GM10248 (cell line): ENCODE measurements around the gene ERAP2.

Experiments used
- CTCF ChIA-PET: fragments of 300-600 bp; sonication (Branson Sonifier 250); formaldehyde crosslinking; extraction: SDS; loops from one replicate; lab custom pipeline; 2021; ENCODE audit warnings: antibody characterized with exemption; lab: Yijun Ruan, JAX
- POLR2A ChIA-PET: fragments of 350-650 bp; sonication (Branson Sonifier 250); formaldehyde crosslinking; extraction: SDS; loops from one replicate; lab custom pipeline; 2020; ENCODE audit warnings: antibody characterized with exemption; lab: Yijun Ruan, JAX
- DNase-seq: peaks from one replicate; pipeline ENCODE4 v3.0.0; 2012; ENCODE audit errors: extremely low spot score
- CTCF ChIP-seq: IDR thresholded peaks from 2 replicates; pipeline ENCODE4 v1.5.1; 2012; ENCODE audit warnings: mild to moderate bottlenecking, low read depth; ENCODE audit errors: extremely low read depth, missing control alignments, control extremely low read depth

The ERAP2 gene

GRCh38 chr5:96945144-96945897 lies 69.0 kb downstream of the ERAP2 start:
- ChIA-PET POLR2A (interaction anchor here (0.7 kb wide), 1 partner anchor 561 kb away, joined by 5 read pairs; no protein-coding TSS in a partner anchor), CTCF (interaction anchor here (1.9 to 3.3 kb wide), 2 partner anchors 17 to 77 kb away, joined by 4 to 9 read pairs; no protein-coding TSS in a partner anchor)
- DNase-seq, result no peak
- TF ChIP-seq CTCF, result no peak

DNA sequence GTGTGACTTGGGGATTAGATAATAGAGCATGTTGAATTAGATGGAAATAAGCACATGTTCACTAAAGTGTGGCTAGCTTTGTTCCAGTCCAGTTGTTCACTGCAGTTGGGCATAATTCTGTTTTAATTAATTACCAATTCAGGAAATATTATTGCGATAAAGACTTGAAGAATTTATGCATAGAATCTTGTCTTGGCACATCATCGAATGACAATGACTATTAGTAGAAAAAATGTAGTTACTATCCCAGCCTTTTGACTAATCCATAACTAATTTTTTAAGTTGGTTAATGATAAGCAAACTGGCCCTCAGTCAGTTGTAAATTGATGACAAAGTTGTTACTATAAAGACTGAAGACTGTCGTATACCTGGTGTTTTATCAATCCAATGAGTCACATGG lies 70.1 kb downstream of the ERAP2 start:
- DNase-seq, result no peak
- CTCF ChIA-PET, result interaction anchor here (1.9 kb wide), 1 partner anchor 16 kb away, joined by 4 read pairs; no protein-coding TSS in a partner anchor
- POLR2A ChIA-PET, result no interaction called here
- no peak for TF ChIP-seq CTCF

- ChIA-PET CTCF (interaction anchor here (0.8 to 1.1 kb wide), 3 partner anchors 12 to 83 kb away, joined by 3 read pairs; no protein-coding TSS in a partner anchor), POLR2A (no interaction called here)
- no peak for TF ChIP-seq CTCF
- no peak for DNase-seq
Measured at GRCh38 chr5:96952118-96952750, 75.9 kb downstream of the ERAP2 start.

DNA sequence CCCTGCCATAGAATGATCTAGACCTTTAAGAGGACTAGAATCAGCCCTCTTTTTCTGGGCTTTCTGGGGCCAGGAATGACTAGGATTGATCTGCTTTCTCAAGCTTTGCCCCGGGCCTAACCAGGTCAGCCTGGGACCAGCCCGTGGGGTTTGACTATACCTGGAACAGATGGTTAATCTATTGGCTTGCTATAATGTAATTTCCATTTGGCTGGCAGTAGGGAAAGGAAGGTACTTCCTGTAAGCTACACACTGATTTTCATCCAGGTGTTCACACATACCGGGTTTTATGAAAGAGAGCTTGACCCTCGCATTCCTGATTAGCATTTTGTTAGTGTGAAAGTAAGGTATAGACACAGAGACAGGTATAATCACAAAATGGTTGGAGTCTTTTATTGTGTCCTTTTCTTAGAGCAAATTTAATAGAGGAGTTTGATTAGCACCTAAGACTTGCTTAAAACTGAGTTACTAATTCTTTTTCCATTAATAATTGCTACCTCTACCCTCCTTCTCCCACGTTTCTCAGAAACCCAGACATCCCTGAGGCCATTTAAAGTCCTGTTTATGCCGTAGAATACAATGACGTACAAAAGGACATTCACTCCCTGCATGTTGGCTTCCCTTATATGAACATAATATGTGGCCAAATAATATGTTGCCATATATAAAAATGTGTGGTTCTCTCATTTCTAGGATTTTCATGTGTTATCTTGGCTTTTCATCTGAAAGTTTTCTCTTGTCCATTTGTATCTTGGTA lies 76.9 kb downstream of the ERAP2 start:
- ChIA-PET POLR2A (no interaction called here), CTCF (interaction anchor here (0.8 to 1.1 kb wide), 4 partner anchors 13 to 208 kb away, joined by 3 read pairs; no protein-coding TSS in a partner anchor)
- TF ChIP-seq CTCF, result no peak
- DNase-seq, result no peak

DNA sequence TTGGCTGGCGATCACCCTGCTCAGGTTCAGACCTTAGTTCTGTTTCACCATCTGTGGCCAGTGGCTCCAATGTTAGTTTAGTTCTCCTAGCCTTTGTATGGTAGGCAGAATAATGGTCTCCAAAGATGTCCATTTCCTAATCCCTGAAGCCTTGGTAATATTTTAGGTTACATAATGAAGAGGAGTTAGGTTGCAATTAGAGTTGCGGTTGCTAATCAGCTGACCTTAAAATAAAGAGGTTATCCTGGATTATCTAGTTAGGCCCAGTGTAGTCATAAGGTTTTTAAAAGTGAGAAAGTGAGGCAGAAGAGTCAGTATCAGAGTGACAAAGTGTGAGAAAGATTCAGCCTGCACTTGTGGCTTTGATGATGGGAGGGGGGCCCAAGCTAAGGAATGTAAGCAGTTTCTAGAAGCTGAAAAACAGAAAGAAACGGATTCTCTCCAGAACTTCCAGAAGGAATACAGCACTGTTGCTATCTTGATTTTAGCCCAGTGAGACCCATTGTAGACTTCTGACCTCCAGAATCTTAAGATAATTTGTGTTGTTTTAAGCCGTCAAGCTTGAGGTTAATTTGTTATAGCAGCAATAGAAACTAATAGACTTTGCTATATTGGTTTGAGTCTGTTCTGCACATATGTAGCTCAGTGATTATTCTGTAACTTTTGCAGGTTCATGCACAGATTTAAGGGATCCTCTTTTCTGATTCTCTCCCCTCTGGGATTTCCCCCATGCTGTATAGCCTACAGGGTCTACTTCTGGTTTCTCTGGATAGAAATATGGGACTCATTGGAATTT lies 81.2 kb downstream of the ERAP2 start:
- no peak for DNase-seq
- no peak for TF ChIP-seq CTCF
- ChIA-PET POLR2A (no interaction called here), CTCF (interaction anchor here (0.8 to 2.5 kb wide), 12 partner anchors 9 to 204 kb away, joined by 3 to 8 read pairs (median 3); partner anchors contain the start of genes ERAP2 and LIX1)
